Middle frontal gyrus (tissue), 1 donor: Measurements from ENCODE around the gene COL24A1.
"Not testable (repeated sequence)": the region's sequence is repeated elsewhere in the genome, so short reads cannot be mapped to it uniquely, and the experiment has no call there.

ENCODE experiments used
- DNase-seq: peaks from one replicate; pipeline ENCODE4 v3.0.0-alpha.2; 2015; ENCODE audit warnings: low spot score; ENCODE audit errors: extremely low spot score

The COL24A1 gene

GRCh38 chr1:85998105-85998855, 158.3 kb downstream of the COL24A1 start:
- no peak for DNase-seq

- no peak for DNase-seq
Measured at GRCh38 chr1:85992791-85993190, 163.8 kb downstream of the COL24A1 start.

- DNase-seq: no peak
Measured at GRCh38 chr1:85991261-85991660, 165.3 kb downstream of the COL24A1 start.

- no peak for DNase-seq
Measured at GRCh38 chr1:85984636-85985035, 171.9 kb downstream of the COL24A1 start.

- no peak for DNase-seq
Measured at GRCh38 chr1:85983316-85983715, 173.3 kb downstream of the COL24A1 start.

- no peak for DNase-seq
Measured at GRCh38 chr1:85976516-85977205, 179.9 kb downstream of the COL24A1 start.

- no peak for DNase-seq
Measured at GRCh38 chr1:85975912-85976371, 180.6 kb downstream of the COL24A1 start.

GRCh38 chr1:85962457-85962856, 194.1 kb downstream of the COL24A1 start:
- DNase-seq: no peak

GRCh38 chr1:85957760-85958159, 198.8 kb downstream of the COL24A1 start:
- no peak for DNase-seq

GRCh38 chr1:85955218-85955617, 201.4 kb downstream of the COL24A1 start:
- DNase-seq: not testable (repeated sequence)

GRCh38 chr1:85952460-85952859, 204.1 kb downstream of the COL24A1 start:
- no peak for DNase-seq

GRCh38 chr1:85947186-85947585, 209.4 kb downstream of the COL24A1 start:
- DNase-seq: no peak

- DNase-seq: no peak
Measured at GRCh38 chr1:85943945-85944344, 212.6 kb downstream of the COL24A1 start.

GRCh38 chr1:85943526-85943925, 213.0 kb downstream of the COL24A1 start:
- DNase-seq: no peak

GRCh38 chr1:85940656-85941306, 215.8 kb downstream of the COL24A1 start:
- DNase-seq: no peak

GRCh38 chr1:85938829-85939228, 217.7 kb downstream of the COL24A1 start:
- DNase-seq: no peak

GRCh38 chr1:85936470-85936869, 220.1 kb downstream of the COL24A1 start:
- no peak for DNase-seq

- no peak for DNase-seq
Measured at GRCh38 chr1:85936057-85936456, 220.5 kb downstream of the COL24A1 start.

GRCh38 chr1:85935234-85935633, 221.3 kb downstream of the COL24A1 start:
- DNase-seq: no peak

- DNase-seq: no peak
Measured at GRCh38 chr1:85934516-85934915, 222.1 kb downstream of the COL24A1 start.

- no peak for DNase-seq
Measured at GRCh38 chr1:85933961-85934360, 222.6 kb downstream of the COL24A1 start.

- no peak for DNase-seq
Measured at GRCh38 chr1:85911742-85912141, 244.8 kb downstream of the COL24A1 start.
